HUES6 (cell line): ENCODE measurements around the gene DOK1.

Source experiments
- H3K27ac ChIP-seq: 2 replicates; pipeline ENCODE4 v1.7.0; 2013; ENCODE audit warnings: low read depth, mild to moderate bottlenecking, low read length, inconsistent platforms
- H3K27me3 ChIP-seq: 2 replicates; pipeline ENCODE4 v1.6.1; 2013; ENCODE audit warnings: low read length; ENCODE audit not compliant: control insufficient read depth, insufficient read depth
- H3K36me3 ChIP-seq: 2 replicates; pipeline ENCODE4 v1.6.1; 2013; ENCODE audit warnings: low read length; ENCODE audit not compliant: control insufficient read depth, insufficient read depth
- H3K4me1 ChIP-seq: 2 replicates; pipeline ENCODE4 v1.6.1; 2013; ENCODE audit warnings: low read length; ENCODE audit not compliant: control insufficient read depth, insufficient read depth
- H3K4me3 ChIP-seq: 2 replicates; pipeline ENCODE4 v1.5.1; 2013; ENCODE audit warnings: low read depth, low read length
- H3K9ac ChIP-seq: one replicate; pipeline ENCODE4 v1.6.1; 2013; ENCODE audit warnings: mild to moderate bottlenecking, low read length
- H3K9me3 ChIP-seq: 2 replicates; pipeline ENCODE4 v1.6.1; 2013; ENCODE audit warnings: low read depth, low read length; ENCODE audit not compliant: control insufficient read depth, insufficient read depth

Gene DOK1

DNA sequence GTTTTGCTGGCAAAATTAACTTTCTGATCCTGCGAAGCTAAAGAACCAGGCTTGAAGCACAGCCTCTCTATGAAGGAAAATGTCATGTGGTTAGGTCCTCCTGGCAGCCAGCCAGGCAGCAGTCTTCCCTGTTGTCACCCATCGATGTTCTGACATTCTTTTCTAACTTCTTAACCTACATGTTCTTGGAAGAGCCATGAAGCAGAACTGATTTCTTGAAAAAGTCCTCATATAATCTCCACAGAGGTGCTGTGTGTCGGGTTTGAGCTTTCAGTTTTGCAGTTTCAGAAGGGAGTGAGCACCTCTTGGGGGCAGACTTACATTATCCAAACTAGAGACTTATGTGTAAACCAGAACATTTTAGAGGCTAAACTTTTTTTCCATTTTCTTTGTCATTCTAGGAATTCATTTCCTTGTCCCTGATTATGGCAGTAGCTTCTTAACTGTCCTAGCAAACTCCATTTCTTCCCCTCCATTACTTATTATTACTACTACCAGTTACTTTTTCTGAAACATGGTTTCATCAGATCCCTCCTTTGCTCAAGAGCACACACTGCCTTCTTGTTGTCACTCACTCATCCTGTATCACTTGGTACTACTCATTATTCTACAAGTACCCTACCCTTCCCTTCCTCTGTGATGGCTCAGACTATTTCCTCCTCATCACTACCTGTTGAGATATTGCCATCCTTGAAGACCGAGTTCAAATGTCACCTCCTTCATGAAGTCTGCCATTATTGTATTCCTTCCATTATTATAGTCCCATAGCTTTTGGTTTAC is 31.1 kb downstream of the DOK1 start:
- Histone ChIP-seq H3K27ac (no peak overlapping the region), H3K9ac (no peak overlapping the region), H3K4me3 (no peak overlapping the region), H3K4me1 (peaks cover 20% of the 10 kb centered on the region), H3K27me3 (no peaks in the 10 kb centered on the region), H3K9me3 (no peaks in the 10 kb centered on the region), H3K36me3 (no peaks in the 10 kb centered on the region)

DNA sequence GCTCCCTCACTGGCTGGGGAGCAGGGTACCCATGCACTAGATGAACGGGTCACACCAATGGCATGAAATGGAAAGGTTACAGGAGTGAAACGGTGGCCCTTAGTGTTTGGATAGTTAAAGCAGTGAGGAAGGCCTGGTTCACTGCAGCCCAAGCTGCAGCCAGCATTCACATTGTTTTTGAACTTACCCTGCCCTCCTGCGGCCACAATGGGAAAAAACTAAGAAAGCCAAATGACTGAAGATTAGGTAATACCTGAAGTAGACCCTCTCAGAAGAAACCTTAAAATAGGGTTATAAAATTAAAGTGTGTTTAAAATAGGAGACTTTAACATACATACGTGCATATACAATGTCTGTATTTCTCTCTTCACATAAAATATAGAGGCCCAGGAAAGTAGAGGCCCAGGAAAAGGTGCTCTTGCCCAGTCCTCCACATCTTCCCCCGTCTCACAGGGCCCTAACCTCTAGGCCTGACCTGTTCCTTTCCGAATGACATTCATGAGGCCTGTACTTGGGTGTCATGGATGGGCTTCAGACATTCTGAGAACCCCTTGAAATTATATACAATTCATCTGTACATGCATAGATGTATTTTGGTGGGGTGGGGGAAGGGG is 33.3 kb downstream of the DOK1 start:
- peaks cover 20% of the 10 kb centered on the region for H3K4me1 ChIP-seq
- no peak overlapping the region for H3K4me3 ChIP-seq
- no peaks in the 10 kb centered on the region for H3K36me3 ChIP-seq
- no peak overlapping the region for H3K27ac ChIP-seq
- no peak overlapping the region for H3K9ac ChIP-seq
- no peaks in the 10 kb centered on the region for H3K27me3 ChIP-seq
- no peaks in the 10 kb centered on the region for H3K9me3 ChIP-seq

DNA sequence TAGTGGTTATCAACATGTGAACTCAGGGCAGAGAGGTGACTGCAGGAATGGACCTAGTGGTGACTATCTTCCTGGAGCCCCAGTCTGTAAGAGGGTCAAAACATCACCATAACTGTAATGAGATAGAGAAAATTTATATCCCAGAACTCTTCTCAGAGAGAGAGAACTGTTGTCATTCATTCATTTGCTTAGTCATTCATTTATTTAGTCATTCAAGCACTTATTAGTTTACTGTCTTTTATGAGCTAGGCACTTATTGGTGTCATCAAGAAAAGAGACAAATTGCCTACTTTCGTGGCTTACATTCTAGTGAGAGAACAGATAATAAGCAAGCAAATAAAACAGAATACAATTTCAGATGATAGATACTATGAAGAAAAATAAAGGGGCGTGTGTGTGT is 34.1 kb downstream of the DOK1 start:
- no peak overlapping the region for H3K9ac ChIP-seq

DNA sequence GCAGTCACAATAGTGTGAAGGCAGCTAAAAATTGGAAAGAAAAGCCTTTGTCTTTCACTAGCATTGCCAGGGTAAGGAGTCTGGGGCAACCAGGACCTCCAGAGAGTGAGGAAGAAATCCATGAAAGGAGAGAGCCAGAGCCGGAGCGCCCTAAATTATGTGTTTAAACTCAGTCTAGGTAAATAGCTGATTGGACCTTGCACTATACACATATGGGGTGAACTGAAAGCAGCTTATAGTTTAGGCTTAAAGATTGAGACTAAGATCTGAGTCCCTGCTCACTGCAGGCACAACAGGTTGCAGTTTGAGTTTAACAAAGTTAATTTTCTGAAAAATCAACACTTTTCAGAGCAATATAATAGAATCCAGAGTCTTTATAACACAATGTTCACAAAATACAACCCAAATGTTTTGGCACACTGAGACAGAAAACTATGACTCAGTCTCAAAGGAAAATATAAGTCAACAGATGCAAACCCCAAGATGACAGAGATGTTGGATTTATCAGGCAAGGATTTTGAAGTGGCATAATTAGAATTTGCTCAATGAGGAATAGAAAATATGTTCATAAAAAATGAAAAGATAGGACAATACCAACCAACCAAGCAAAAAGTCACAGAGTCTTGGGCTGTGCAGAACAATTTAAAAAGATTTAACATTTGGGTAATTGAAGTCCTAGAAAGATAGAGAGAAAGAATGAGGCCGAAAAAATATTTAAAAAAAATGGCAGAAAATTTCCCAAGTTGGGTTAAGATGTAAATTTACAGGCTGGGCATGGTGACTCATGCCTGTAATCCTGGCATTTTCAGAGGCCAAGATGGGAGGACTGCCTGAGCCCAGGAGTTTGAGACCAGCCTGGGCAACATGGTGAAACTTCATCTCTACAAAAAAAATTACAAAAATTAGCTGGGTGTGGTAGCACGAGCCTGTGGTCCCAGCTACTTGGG is 39.6 kb downstream of the DOK1 start:
- Histone ChIP-seq H3K4me1 (no peaks in the 10 kb centered on the region), H3K9me3 (no peaks in the 10 kb centered on the region), H3K9ac (no peak overlapping the region), H3K4me3 (no peak overlapping the region), H3K27ac (no peak overlapping the region), H3K36me3 (no peaks in the 10 kb centered on the region), H3K27me3 (no peaks in the 10 kb centered on the region)

More for the DNA sequence above, 34.1 kb downstream of the DOK1 start:
- Histone ChIP-seq H3K4me1 (peaks cover 14% of the 10 kb centered on the region), H3K36me3 (no peaks in the 10 kb centered on the region), H3K4me3 (no peak overlapping the region), H3K9me3 (no peaks in the 10 kb centered on the region), H3K27me3 (no peaks in the 10 kb centered on the region), H3K27ac (no peak overlapping the region)

- Histone ChIP-seq H3K27me3 (no peaks in the 10 kb centered on the region), H3K4me3 (no peak overlapping the region), H3K27ac (no peak overlapping the region), H3K9ac (no peak overlapping the region), H3K9me3 (no peaks in the 10 kb centered on the region), H3K4me1 (no peaks in the 10 kb centered on the region), H3K36me3 (no peaks in the 10 kb centered on the region)
These were observed 42.1 kb downstream of the DOK1 start for GRCh38 chr2:74596584-74596983.

- H3K27me3 ChIP-seq: no peaks in the 10 kb centered on the region
- no peaks in the 10 kb centered on the region for H3K4me1 ChIP-seq
- H3K27ac ChIP-seq: no peak overlapping the region
- H3K9me3 ChIP-seq: no peaks in the 10 kb centered on the region
- no peak overlapping the region for H3K9ac ChIP-seq
- no peak overlapping the region for H3K4me3 ChIP-seq
- H3K36me3 ChIP-seq: no peaks in the 10 kb centered on the region
These were observed 42.9 kb downstream of the DOK1 start for GRCh38 chr2:74597410-74597809.

GRCh38 chr2:74599676-74600075 is 45.2 kb downstream of the DOK1 start:
- no peak overlapping the region for H3K4me3 ChIP-seq
- no peak overlapping the region for H3K9ac ChIP-seq
- no peaks in the 10 kb centered on the region; the same call in 1 of the 2 replicates for H3K27me3 ChIP-seq
- no peaks in the 10 kb centered on the region for H3K36me3 ChIP-seq
- no peaks in the 10 kb centered on the region for H3K9me3 ChIP-seq
- no peak overlapping the region for H3K27ac ChIP-seq
- no peaks in the 10 kb centered on the region for H3K4me1 ChIP-seq

DNA sequence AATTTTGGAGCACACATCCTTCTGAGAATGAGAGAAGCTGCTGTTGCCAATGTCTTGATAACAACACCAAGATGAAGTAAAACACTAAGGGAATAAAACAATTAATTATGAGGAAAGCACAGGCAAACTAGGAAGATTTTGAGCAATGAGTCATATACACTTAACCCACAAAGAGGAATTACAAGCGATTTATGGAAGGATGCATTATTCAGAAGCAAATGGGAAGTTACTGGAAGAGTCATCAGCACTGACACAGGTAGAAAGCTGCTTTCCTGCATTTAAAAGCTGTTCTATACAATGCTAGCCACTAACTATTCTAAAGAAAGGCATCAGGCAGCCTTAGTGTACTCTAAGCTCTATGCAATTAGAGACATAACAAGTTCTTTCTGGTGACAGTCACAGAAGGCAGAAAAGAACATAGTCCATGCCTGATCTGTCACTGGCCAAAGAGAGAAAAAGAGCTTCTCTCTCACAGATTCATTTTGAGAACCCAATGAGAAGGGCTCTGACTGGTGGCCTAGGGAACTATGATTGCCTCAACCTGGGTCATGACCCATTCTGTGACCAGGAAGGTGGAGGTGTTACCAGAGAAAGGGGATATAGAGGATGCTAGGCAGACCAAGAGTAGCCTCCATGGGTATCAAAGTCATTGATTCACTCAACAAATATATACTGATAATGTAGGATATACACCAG is 48.2 kb downstream of the DOK1 start:
- no peaks in the 10 kb centered on the region for H3K4me1 ChIP-seq
- no peak overlapping the region for H3K27ac ChIP-seq
- H3K9me3 ChIP-seq: no peaks in the 10 kb centered on the region
- H3K27me3 ChIP-seq: no peaks in the 10 kb centered on the region; the same call in 1 of the 2 replicates
- no peak overlapping the region for H3K9ac ChIP-seq
- no peak overlapping the region for H3K4me3 ChIP-seq
- no peaks in the 10 kb centered on the region for H3K36me3 ChIP-seq

- Histone ChIP-seq H3K36me3 (no peaks in the 10 kb centered on the region), H3K4me3 (no peak overlapping the region), H3K9me3 (0 out of 2 replicates have a peak, but pooled peaks cover 3% of the 10 kb centered on the region), H3K27me3 (no peaks in the 10 kb centered on the region; the same call in 1 of the 2 replicates), H3K27ac (no peak overlapping the region), H3K4me1 (no peaks in the 10 kb centered on the region), H3K9ac (no peak overlapping the region)
These were observed 48.9 kb downstream of the DOK1 start for GRCh38 chr2:74603282-74604000.

GRCh38 chr2:74606927-74607326 is 52.4 kb downstream of the DOK1 start:
- H3K27ac ChIP-seq: no peak overlapping the region
- no peaks in the 10 kb centered on the region for H3K4me1 ChIP-seq
- no peak overlapping the region for H3K9ac ChIP-seq
- H3K27me3 ChIP-seq: no peaks in the 10 kb centered on the region; the same call in 1 of the 2 replicates
- H3K36me3 ChIP-seq: no peaks in the 10 kb centered on the region
- no peak overlapping the region for H3K4me3 ChIP-seq
- H3K9me3 ChIP-seq: 0 out of 2 replicates have a peak, but pooled peaks cover 3% of the 10 kb centered on the region
